GM12864 (cell line): Measurements from ENCODE around the gene RXFP1.

ENCODE experiments used
- DNase-seq: peaks from one replicate; pipeline ENCODE4 v3.0.0-alpha.2; 2011; ENCODE audit warnings: low read depth
- H3K4me3 ChIP-seq: 2 replicates; pipeline ENCODE4 v1.5.1; 2011; ENCODE audit warnings: mild to moderate bottlenecking, low read depth, low read length, control low read depth
- TF ChIP-seq, protein P1 (sequence below): IDR thresholded peaks from 2 replicates; pipeline ENCODE4 v1.5.1; 2011; ENCODE audit warnings: low read depth, mild to moderate bottlenecking, moderate library complexity, low read length, control low read depth, inconsistent platforms; ENCODE audit errors: missing control alignments

The RXFP1 gene

DNA sequence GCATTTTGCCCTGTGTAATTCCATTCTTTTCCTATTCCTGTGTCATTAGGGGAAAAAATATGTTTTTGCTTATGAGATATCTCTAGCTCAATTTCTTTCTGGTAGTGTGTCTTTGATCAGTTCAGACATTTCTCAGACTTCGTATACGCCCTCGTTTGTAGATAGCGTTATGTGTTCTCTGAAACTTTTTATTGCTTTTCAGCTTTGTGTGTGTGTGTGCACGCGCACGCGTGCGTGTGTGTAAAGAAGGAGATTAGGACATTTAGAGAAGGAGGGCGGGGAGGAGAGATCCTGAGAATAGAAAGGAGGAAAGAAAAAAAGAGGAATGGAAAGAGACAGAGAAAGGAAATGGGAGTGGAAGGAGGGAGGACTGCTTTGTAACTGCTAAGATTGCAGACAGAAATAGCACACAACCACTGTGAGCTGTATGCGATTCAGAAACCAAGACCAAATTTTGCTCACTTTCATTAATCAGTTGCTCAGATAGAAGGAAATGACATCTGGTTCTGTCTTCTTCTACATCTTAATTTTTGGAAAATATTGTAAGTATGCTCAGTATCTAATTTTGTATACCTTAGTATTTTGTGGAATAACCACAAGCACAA, at the start of gene RXFP1:
RXFP1 (plus strand) TSS at position 399 of the 605 bp plus-strand sequence; CDS start at position 494, 95 bp downstream.
- H3K4me3 ChIP-seq, result no peak within 1 kb of the TSS
- TF ChIP-seq, protein P1, sequence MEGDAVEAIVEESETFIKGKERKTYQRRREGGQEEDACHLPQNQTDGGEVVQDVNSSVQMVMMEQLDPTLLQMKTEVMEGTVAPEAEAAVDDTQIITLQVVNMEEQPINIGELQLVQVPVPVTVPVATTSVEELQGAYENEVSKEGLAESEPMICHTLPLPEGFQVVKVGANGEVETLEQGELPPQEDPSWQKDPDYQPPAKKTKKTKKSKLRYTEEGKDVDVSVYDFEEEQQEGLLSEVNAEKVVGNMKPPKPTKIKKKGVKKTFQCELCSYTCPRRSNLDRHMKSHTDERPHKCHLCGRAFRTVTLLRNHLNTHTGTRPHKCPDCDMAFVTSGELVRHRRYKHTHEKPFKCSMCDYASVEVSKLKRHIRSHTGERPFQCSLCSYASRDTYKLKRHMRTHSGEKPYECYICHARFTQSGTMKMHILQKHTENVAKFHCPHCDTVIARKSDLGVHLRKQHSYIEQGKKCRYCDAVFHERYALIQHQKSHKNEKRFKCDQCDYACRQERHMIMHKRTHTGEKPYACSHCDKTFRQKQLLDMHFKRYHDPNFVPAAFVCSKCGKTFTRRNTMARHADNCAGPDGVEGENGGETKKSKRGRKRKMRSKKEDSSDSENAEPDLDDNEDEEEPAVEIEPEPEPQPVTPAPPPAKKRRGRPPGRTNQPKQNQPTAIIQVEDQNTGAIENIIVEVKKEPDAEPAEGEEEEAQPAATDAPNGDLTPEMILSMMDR, result no peak
- DNase-seq, result no peak

GRCh38 chr4:158481811-158482210, 39.9 kb upstream of the RXFP1 start:
- no peak for DNase-seq
- TF ChIP-seq, protein P1, result no peak

GRCh38 chr4:158484173-158484885, 37.4 kb upstream of the RXFP1 start:
- DNase-seq, result no peak
- TF ChIP-seq, protein P1, result no peak
- H3K4me3 ChIP-seq, result no peak overlapping the region

More at GRCh38 chr4:158481811-158482210, 39.9 kb upstream of the RXFP1 start:
- no peak overlapping the region for H3K4me3 ChIP-seq

GRCh38 chr4:158490629-158491028, 31.1 kb upstream of the RXFP1 start:
- TF ChIP-seq, protein P1, result no peak
- no peak for DNase-seq

GRCh38 chr4:158492391-158492790, 29.3 kb upstream of the RXFP1 start:
- DNase-seq, result no peak
- TF ChIP-seq, protein P1, result no peak

More at GRCh38 chr4:158490629-158491028, 31.1 kb upstream of the RXFP1 start:
- no peak overlapping the region for H3K4me3 ChIP-seq

DNA sequence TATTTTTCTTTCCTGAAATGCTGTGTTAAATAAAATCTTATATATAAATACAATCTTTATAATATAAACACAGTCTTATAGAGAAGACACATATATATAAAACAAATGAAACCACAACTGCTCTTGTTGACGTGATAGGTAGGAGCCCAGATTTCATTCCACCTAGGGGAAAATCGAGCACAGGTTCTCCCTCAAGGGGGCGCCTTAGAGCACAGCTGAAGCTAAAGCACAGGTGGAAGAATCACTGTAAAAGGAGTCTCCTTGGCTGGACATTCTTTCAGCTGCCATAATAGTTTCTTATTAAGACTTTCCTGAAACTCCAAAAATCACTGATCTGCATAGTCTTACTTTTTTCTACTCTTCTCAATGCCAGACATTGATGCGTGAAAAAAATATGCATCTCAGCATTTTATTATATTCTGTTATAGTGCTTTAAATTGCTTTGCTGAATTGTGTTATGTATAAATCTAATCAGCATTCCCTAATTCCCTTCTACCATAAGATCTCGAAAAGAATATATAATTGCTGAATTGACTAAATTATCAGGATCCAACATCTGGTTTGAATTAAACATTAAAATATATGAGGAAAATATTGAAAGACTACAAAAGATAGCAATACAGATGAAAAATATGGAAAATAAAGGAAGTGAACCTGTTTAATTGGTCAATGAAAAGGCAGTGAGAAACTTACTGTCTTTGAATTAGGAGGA, 25.5 kb upstream of the RXFP1 start:
- TF ChIP-seq, protein P1, result peak; percentile 63
- no peak overlapping the region for H3K4me3 ChIP-seq
- no peak for DNase-seq

More at GRCh38 chr4:158492391-158492790, 29.3 kb upstream of the RXFP1 start:
- no peak overlapping the region for H3K4me3 ChIP-seq
